Suprapubic skin (tissue), 4 donors: ENCODE data around the gene TBC1D20.

Source experiments
- POLR2A ChIP-seq, 2 donors: fragments of 450-650 bp; IDR thresholded peaks; one replicate each; pipeline ENCODE4 v1.6.1; 2017; ENCODE audit warnings: antibody characterized with exemption in 2 of 2, mild to moderate bottlenecking in 2 of 2, moderate library complexity in 2 of 2
- POLR2AphosphoS5 ChIP-seq, 3 donors: sonication (generic); formaldehyde crosslinking; IDR thresholded peaks; one replicate each; pipeline ENCODE4 v1.6.1; 2017; ENCODE audit warnings: antibody characterized with exemption in 3 of 3
- TF ChIP-seq, protein P1 (sequence below), 2 donors: fragments of 200-600 bp in 1 of 2; fragments of 450-650 bp in 1 of 2; sonication (generic) in 1 of 2; IDR thresholded peaks; one replicate each; pipeline ENCODE4 v1.5.1; 2016 to 2019; ENCODE audit warnings: antibody characterized with exemption in 2 of 2, mild to moderate bottlenecking in 1 of 2, moderate library complexity in 1 of 2

DNA sequence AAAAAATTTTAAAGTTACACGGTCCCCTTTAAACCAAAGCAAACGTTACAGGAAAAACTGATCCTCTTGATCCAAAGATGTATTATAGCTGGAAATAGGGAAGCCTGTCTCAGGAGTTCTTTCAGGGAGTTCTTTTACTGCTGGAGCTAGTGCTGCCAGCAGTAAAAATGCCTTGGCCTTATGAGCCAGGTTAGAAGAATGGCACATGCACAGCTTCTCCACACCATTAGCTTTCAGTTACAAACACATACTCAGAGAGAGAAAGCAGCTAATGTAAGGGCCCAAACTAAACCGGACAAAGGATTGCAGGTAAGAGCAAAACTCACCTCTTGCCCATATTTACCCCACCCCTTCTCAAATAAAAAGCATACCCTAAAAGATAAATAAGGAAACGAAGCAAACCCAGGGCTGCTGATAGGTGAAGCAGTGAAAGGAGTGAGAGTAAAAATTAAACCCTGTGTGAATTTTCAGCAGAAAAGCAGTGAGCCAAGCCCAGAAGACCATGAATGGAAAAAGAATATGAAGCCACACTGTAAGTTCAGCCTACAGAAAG lies 19.0 kb downstream of the TBC1D20 start:
- no peak for TF ChIP-seq POLR2A (IDR thresholded peaks at IDR 0.05)
- TF ChIP-seq, protein P1, sequence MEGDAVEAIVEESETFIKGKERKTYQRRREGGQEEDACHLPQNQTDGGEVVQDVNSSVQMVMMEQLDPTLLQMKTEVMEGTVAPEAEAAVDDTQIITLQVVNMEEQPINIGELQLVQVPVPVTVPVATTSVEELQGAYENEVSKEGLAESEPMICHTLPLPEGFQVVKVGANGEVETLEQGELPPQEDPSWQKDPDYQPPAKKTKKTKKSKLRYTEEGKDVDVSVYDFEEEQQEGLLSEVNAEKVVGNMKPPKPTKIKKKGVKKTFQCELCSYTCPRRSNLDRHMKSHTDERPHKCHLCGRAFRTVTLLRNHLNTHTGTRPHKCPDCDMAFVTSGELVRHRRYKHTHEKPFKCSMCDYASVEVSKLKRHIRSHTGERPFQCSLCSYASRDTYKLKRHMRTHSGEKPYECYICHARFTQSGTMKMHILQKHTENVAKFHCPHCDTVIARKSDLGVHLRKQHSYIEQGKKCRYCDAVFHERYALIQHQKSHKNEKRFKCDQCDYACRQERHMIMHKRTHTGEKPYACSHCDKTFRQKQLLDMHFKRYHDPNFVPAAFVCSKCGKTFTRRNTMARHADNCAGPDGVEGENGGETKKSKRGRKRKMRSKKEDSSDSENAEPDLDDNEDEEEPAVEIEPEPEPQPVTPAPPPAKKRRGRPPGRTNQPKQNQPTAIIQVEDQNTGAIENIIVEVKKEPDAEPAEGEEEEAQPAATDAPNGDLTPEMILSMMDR (IDR thresholded peaks at IDR 0.05), result no peak
- no peak for TF ChIP-seq POLR2AphosphoS5 (IDR thresholded peaks at IDR 0.05)
